GM19239 (cell line): ENCODE data around the gene ARHGAP21.
"Not testable (repeated sequence)": the region's sequence is repeated elsewhere in the genome, so short reads cannot be mapped to it uniquely, and the experiment has no call there.

ENCODE experiments used
- DNase-seq: peaks from one replicate; pipeline ENCODE4 v3.0.0; 2011; ENCODE audit warnings: low spot score; ENCODE audit not compliant: insufficient read length
- FAIRE-seq: peaks from 2 replicates; lab custom pipeline; 2011; peaks lifted over from hg19 to GRCh38; lab: Jason Lieb, UNC

ARHGAP21 gene

GRCh38 chr10:24723788-24724380 is at the start of gene ARHGAP21:
ARHGAP21 (minus strand) TSS chr10:24723887; CDS start chr10:24721899, 1,988 bp downstream.
- DNase-seq (peak; percentile 28), FAIRE-seq (no peak)

- FAIRE-seq (no peak), DNase-seq (no peak)
These were observed 48.4 kb upstream of the ARHGAP21 start for GRCh38 chr10:24771943-24772694.

- FAIRE-seq, DNase-seq: not testable (repeated sequence)
These were observed 41.3 kb upstream of the ARHGAP21 start for GRCh38 chr10:24764991-24765390.

GRCh38 chr10:24762966-24763623 is 39.4 kb upstream of the ARHGAP21 start:
- FAIRE-seq (no peak), DNase-seq (no peak)

GRCh38 chr10:24762161-24762924 is 38.7 kb upstream of the ARHGAP21 start:
- DNase-seq = no peak
- FAIRE-seq = no peak

- no peak for DNase-seq
- no peak for FAIRE-seq
These were observed 36.0 kb upstream of the ARHGAP21 start for GRCh38 chr10:24759672-24760071.

GRCh38 chr10:24758254-24758653 is 34.6 kb upstream of the ARHGAP21 start:
- DNase-seq, FAIRE-seq: not testable (repeated sequence)

- FAIRE-seq (no peak), DNase-seq (no peak)
These were observed 32.6 kb upstream of the ARHGAP21 start for GRCh38 chr10:24756283-24756682.

- FAIRE-seq (no peak), DNase-seq (no peak)
These were observed 28.0 kb upstream of the ARHGAP21 start for GRCh38 chr10:24751716-24752115.

- FAIRE-seq (no peak), DNase-seq (no peak)
These were observed 27.0 kb upstream of the ARHGAP21 start for GRCh38 chr10:24750695-24751094.

- DNase-seq (no peak), FAIRE-seq (no peak)
These were observed 24.5 kb upstream of the ARHGAP21 start for GRCh38 chr10:24748214-24748613.

- no peak for DNase-seq
- no peak for FAIRE-seq
These were observed 21.3 kb upstream of the ARHGAP21 start for GRCh38 chr10:24744946-24745345.

- FAIRE-seq = no peak
These were observed 17.0 kb upstream of the ARHGAP21 start for GRCh38 chr10:24740714-24741113.

GRCh38 chr10:24737001-24737400 is 13.3 kb upstream of the ARHGAP21 start:
- no peak for FAIRE-seq
- DNase-seq = no peak

More at GRCh38 chr10:24740714-24741113, 17.0 kb upstream of the ARHGAP21 start:
- DNase-seq = no peak

- no peak for FAIRE-seq
- no peak for DNase-seq
These were observed 8.3 kb upstream of the ARHGAP21 start for GRCh38 chr10:24731942-24732341.

GRCh38 chr10:24730811-24731210 is 7.1 kb upstream of the ARHGAP21 start:
- FAIRE-seq = no peak

GRCh38 chr10:24727786-24728185 is 4.1 kb upstream of the ARHGAP21 start:
- DNase-seq (no peak), FAIRE-seq (no peak)

More at GRCh38 chr10:24730811-24731210, 7.1 kb upstream of the ARHGAP21 start:
- DNase-seq = no peak

- DNase-seq (no peak), FAIRE-seq (no peak)
These were observed 2.9 kb upstream of the ARHGAP21 start for GRCh38 chr10:24726626-24727025.

- FAIRE-seq, DNase-seq: not testable (repeated sequence)
These were observed 2.3 kb upstream of the ARHGAP21 start for GRCh38 chr10:24726029-24726428.
